NCI-H526 treated with DMSO at 0.1 percent for 48 hours (cell line): Measurements from ENCODE around the gene ERCC5.

Experiments
- DNase-seq: peaks from one replicate; lab custom pipeline; 2025; lab: John Stamatoyannopoulos, UW

Gene ERCC5

DNA sequence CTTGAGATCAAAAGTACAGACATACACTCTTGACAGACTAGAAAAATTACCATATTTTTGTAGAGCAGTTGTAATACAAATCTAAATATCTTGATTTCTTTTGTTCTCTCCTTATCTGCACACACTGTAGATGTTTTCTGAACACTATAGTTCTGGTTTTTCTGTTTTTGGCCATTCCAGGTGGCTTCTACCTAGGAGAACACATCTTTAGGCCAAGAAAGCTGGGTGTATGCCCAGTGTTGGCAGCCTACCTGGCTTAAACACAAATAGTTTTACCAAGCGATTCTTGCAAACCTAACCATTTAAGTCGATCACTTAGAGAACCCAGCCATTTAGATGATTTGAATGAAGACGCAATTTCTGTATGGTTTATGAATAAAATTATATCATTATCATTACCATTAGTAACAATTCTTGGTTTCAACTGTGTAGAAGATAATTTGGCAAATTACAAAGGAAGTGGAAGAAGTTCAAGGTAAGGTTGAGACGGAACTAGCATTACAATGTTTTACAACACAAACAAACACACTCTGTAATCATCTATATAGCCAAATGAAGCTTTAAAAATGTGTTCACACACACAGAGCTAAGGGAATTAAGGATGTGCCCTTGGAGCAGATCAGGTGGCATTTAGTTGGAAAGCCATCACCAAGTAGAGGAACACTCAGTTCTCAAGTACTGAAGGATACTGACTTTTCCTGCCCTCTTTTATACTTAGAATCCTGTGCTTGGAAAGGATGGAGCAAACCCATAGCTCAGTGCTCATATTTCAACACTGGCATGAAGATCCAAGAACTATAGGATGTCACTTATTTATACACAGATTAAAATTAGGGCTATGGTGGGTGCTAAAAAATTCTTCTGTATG, 36.2 kb downstream of the ERCC5 start:
- no peak for DNase-seq

GRCh38 chr13:102892503-102892902, 46.7 kb downstream of the ERCC5 start:
- no peak for DNase-seq

DNA sequence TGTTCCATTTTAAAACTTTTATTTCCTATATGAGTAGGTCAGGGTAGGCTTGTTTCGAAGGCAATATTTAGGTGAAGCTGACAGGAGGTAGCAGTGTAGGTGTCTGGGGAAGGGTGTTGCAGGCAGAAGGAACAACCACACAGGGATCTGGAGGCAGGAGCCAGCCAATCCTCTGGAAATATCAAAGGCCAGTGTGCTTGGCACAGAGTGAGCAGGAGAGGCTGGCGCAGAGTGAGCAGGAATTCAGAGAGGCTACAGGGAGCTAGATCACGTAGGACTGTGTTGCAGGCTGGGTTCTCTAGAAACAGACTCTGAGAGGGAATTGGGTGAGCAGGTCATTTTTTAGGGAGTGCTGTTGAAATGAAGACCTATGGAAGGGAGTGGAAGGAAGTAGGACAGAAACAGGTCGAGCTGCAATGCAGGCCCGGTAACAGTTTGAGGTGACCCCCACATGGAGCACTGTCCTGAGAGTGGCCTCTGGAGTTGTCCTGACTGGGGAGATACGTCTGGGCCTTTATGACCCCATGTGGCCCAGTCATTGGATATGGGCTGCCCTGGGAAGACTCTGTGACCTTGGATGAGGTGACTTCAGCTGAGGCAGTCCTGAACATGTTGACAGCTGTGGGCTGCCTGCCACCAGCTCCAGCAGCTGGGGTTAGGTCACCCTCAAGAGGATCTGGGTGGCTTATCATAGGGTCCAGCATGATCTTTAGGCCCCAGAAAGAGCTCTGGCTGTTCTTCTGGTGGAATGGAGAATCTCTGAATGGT, 51.7 kb downstream of the ERCC5 start:
- DNase-seq: no peak

DNA sequence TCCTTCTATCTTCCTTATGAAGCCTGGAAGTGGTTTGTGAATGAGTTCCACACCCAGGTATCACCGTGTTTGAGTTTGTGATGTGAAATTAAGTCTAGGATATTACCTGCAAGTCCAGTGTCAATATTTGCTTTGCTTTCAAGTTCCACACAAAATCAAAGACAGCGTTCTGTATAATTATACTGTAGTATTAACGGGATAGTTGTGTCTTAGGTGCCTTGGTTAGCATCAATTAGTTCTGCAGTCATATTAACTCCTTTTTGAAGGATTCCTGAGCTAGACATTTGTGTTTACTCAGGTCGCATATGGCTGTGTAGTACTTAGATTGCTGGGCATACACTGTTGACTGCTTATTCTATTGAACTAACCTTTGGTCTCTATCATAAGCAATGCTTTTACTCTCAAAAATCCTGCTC, 54.4 kb downstream of the ERCC5 start:
- no peak for DNase-seq

DNA sequence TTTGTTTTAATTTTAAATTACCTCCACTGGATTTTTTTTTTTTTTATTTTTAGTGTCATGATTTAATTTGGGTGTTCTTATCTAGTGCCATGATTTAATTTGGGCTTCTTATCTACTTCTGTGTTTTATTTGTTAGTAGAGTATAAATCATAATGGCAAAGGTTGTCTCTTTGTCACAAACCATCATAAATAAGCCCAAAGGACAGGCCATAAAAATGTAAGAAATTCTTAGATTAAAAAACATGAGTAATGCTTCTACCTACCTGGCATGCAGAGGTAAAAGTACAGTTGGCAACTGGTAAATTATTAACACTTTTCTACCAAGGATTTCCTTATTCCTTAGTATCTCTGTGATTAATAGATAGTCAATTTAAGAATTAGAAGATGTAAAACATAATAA, 55.2 kb downstream of the ERCC5 start:
- DNase-seq: no peak

GRCh38 chr13:102901615-102902305, 55.9 kb downstream of the ERCC5 start:
- no peak for DNase-seq

GRCh38 chr13:102902789-102903347, 57.0 kb downstream of the ERCC5 start:
- no peak for DNase-seq

DNA sequence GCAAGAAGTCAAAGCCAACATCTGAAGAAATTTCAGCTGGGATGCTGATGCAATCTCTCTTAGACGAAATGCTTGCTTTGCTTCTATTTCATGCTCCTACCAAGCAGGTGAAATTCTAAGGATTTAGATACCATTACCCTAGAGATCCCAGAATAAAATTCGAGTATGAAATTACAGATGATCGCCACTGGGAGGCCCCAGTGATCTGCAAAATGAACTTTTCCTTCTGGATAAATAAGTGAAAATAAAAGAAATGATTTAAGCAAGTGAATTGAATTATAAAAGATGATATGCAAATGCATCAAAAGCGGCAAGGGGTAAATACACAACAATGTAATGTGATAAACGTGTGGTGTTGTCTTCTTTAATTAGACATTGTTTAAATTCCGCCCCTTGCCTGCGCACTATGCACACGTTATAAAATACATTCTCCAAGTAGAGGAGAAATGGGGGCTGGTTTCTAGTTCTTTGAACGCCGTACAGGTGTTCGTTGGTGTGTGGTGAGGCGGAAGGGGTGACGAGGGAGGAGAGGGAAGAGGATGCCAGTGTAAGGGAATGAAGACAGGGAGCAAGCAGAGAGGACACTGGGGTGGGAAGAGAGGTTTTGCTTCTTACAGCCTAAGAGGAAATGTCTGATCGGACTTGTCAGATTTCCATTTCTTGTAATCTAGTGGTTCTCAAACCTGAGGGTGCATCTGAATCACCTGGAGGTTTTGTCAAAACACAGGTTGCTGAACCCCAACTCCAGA, 58.0 kb downstream of the ERCC5 start:
- DNase-seq: no peak

DNA sequence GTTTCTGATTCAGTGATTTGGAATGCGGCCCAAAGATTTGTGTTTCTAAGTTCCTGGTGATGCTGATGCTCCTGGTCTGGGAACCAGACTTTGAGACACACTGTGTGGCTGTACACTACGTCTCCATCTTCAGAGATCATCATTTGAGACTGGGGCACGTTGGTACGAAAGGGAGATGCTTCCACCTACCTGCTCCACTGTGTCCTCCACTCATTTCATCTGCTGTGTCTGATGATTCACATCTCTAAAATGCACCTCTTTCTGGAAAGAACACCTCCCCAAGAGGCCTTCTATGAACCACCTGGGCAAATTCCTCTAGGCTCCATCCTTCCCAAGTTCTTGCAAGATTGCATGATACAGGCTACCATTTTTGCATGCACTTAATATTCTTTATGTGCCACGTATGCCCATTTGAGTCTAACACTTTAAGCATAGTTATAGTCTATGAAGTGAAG, 58.6 kb downstream of the ERCC5 start:
- DNase-seq: no peak

- no peak for DNase-seq
Observed at GRCh38 chr13:102905905-102906771, 60.3 kb downstream of the ERCC5 start.

GRCh38 chr13:102907016-102907756, 61.4 kb downstream of the ERCC5 start:
- DNase-seq: no peak

GRCh38 chr13:102907886-102908515, 62.2 kb downstream of the ERCC5 start:
- DNase-seq: no peak

DNA sequence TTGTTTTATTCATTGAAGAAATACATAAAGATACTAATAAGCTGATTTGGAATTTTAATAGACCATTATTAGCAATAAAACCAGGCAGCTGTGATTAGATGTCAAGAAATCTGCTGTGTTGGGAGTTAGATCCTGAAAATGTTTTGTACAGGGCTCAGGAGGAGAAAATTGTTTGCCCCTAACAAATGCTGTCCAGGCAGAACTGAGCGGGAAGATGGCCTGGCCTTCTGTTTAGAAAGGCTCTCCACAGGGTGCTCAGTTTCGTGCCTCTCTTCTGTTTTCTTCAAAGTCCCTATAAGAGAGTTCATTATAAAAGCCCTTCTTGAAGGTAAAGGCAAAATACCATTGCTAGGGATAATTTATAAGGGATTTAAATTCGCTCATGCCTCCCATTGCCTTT, 64.1 kb downstream of the ERCC5 start:
- DNase-seq: no peak

- DNase-seq: no peak
Observed at GRCh38 chr13:102911336-102911735, 65.5 kb downstream of the ERCC5 start.

DNA sequence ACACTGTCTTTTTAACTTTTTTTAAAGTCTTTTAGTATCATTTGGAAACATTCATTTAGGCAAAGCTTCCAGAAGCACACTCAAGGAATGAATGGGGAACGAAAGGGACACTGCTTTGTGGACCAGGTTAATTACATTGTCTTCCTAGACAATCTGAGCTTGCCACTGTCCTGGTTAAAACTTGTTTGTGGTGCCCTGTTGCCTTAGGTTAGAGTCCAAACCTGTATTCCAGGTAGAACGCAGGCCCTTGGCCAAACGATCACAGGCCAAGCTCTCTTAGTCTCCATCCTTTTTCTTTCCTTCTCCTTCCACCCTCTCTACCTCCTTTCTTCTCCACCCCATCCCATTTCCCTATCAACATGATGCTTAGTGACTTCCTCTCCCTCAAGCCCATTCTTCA, 66.8 kb downstream of the ERCC5 start:
- DNase-seq: no peak

DNA sequence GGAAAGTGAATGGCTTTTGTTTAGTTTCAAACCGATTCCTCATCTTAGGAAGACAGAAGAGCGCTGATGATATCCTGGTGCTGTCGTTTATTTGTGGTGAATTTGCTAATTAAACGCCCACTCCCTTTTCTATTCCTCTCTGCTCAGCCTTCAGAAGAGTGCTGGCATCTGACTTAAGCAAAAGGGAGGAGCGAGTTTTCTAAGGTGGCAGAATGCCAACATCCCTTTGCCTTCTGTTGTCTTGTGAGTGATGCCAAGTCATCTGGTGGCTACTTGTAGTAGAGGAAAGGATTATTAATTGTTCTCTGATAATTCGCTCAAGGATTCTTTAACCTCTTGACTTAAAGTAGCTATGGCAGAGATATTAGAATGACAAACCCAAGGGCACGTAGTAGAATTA, 68.1 kb downstream of the ERCC5 start:
- DNase-seq: no peak

GRCh38 chr13:102914339-102914930, 68.6 kb downstream of the ERCC5 start:
- no peak for DNase-seq

- no peak for DNase-seq
Observed at GRCh38 chr13:102915393-102915930, 69.6 kb downstream of the ERCC5 start.

DNA sequence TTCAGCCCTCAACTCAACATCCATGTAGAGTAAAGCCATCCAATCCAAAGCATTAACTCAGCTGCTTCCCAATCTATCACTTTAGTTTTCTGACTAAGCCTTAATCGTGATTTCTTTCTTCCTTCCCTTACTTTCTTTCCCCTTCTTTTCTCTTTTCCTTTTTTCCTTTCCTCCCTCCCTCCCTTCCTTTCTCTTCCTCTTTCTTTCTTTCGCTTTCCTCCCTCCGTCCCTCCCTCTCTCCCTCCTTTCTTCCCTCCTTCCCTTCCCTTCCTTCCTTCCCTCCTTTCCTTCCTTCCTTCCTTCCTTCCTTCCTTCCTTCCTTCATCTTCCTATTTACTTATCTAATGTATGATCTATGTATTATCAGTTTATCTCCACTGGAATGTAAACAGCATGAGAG, 71.2 kb downstream of the ERCC5 start:
- no peak for DNase-seq
